GM12878 (cell line): ENCODE measurements around the gene WDFY4. TPM values are rescaled to one million over a fixed set of nuclear protein-coding genes. Genes with fewer than 3 reads are reported as not detected.

ENCODE experiments used
- BHLHE40 ChIP-seq, 2 experiments: fragments of 450-650 bp in 1 of 2; IDR thresholded peaks; 2 replicates each; pipeline ENCODE4 v1.6.1; 2011 to 2017; ENCODE audit warnings: low read depth in 2 of 2, borderline replicate concordance in 1 of 2, improper control_type of control experiment in 1 of 2, low read length in 1 of 2, mild to moderate bottlenecking in 1 of 2
- CHD2 ChIP-seq: IDR thresholded peaks from 2 replicates; pipeline ENCODE4 v1.6.1; 2011; ENCODE audit warnings: low read depth, low read length, improper control_type of control experiment, borderline replicate concordance
- MAX ChIP-seq: IDR thresholded peaks from 2 replicates; pipeline ENCODE4 v1.6.1; 2012; ENCODE audit warnings: low read depth, low read length, improper control_type of control experiment
- PAX5 ChIP-seq: IDR thresholded peaks from 2 replicates; pipeline ENCODE4 v1.6.1; 2011; ENCODE audit warnings: low read depth, low read length, borderline replicate concordance
- PBX3 ChIP-seq: IDR thresholded peaks from 2 replicates; pipeline ENCODE4 v1.6.1; 2011; ENCODE audit warnings: mild to moderate bottlenecking, low read depth, low read length, moderate library complexity; ENCODE audit not compliant: insufficient replicate concordance
- SREBF2 ChIP-seq: IDR thresholded peaks from 2 replicates; pipeline ENCODE4 v1.6.1; 2012; ENCODE audit warnings: mild to moderate bottlenecking, low read length
- STAT3 ChIP-seq: IDR thresholded peaks from 2 replicates; pipeline ENCODE4 v1.6.1; 2011; ENCODE audit warnings: low read depth, low read length, improper control_type of control experiment
- USF1 ChIP-seq: IDR thresholded peaks from 2 replicates; pipeline ENCODE4 v1.6.1; 2011; ENCODE audit warnings: borderline replicate concordance, low read depth, mild to moderate bottlenecking, moderate library complexity, mixed read lengths, low read length; ENCODE audit not compliant: insufficient read depth; ENCODE audit errors: extremely low read length
- YBX1 ChIP-seq: fragments of 450-650 bp; IDR thresholded peaks from 2 replicates; pipeline ENCODE4 v1.6.1; 2016; ENCODE audit warnings: antibody characterized with exemption
- ZNF592 ChIP-seq: fragments of 450-650 bp; IDR thresholded peaks from 2 replicates; pipeline ENCODE4 v1.6.1; 2017; ENCODE audit warnings: mild to moderate bottlenecking, moderate library complexity
- ZSCAN29 ChIP-seq: fragments of 450-650 bp; IDR thresholded peaks from 2 replicates; pipeline ENCODE4 v1.6.1; 2017; ENCODE audit warnings: mild to moderate bottlenecking, moderate library complexity
- polyA plus RNA-seq, 11 experiments: library from polyadenylated mRNA; depleted of rRNA in 4 of 11; unstranded in 6 of 11; stranded (reverse) in 5 of 11; fragments of >200 nt; fragmentation: Nextera tagmentation in 4 of 11; fragmentation: Illumina TruSeq in 1 of 11; extraction: Ambion mirVana in 4 of 11; extraction: Trizol in 1 of 11; gene quantifications; 1 replicate in 1 of 11; 2 replicates in 10 of 11; pipeline versions ENCODE4 v1.2.1 to v1.2.3, GENCODE V29; 2011 to 2016; ENCODE audit warnings: inconsistent platforms in 2 of 11, missing spikeins in 2 of 11, low read depth in 1 of 11
- total RNA-seq, 4 experiments: library from RNA; depleted of rRNA in 3 of 4; stranded (reverse); fragments of >200 nt in 3 of 4; fragmentation: Illumina TruSeq in 1 of 4; extraction: Trizol in 1 of 4; gene quantifications; 2 replicates each; pipeline versions ENCODE4 v1.2.1 to v1.2.3, GENCODE V29; 2013 to 2021

The WDFY4 gene
- total and polyA plus RNA-seq, 10 of the 15 experiments (the other 5 are each of a cell fraction or from before 2014, with no cell fraction given) = 13.5 to 132 (median 47.3) TPM

- TF ChIP-seq USF1 (no peak), PAX5 (no peak; the same call in 1 of the 2 replicates), ZSCAN29 (no peak), PBX3 (no peak), ZNF592 (no peak), YBX1 (no peak), BHLHE40 (IDR thresholded peaks at IDR 0.05; ENCODE audit: borderline replicate concordance in 1 of 2, low read depth in 2 of 2, low read length in 1 of 2) (peak; percentile 93 to 94), STAT3 (no peak), SREBF2 (no peak), MAX (no peak), CHD2 (peak; percentile 58; the same call in 1 of the 2 replicates)
These were observed 120.1 kb downstream of the WDFY4 start (continued) for GRCh38 chr10:48804740-48805182.
